Lung (tissue), 12 donors: ENCODE data around the gene FAM124A. TPM values are rescaled to one million over a fixed set of nuclear protein-coding genes. Genes with fewer than 3 reads are reported as not detected.

Experiments used
- ATAC-seq: fragments of 200-7000 bp; cut with Tn5 transposase; one replicate; pipeline ENCODE4 v1.9.1; 2020; ENCODE audit warnings: moderate number of reproducible peaks; ENCODE audit not compliant: insufficient read depth, low FRiP score
- DNase-seq, 3 donors: peaks; one replicate each; pipeline ENCODE4 v3.0.0-alpha.2; 2013 to 2017
- H3K27ac ChIP-seq, 2 donors: one replicate each; pipeline ENCODE4 v1.5.1; 2013; ENCODE audit warnings: mild to moderate bottlenecking in 2 of 2, moderate library complexity in 2 of 2, control low read depth in 1 of 2, inconsistent platforms in 1 of 2, low read depth in 1 of 2, low read length in 1 of 2
- H3K27me3 ChIP-seq, 3 donors: one replicate each; pipeline ENCODE4 v1.5.1; 2013; ENCODE audit warnings: low read length in 2 of 3; ENCODE audit not compliant: control insufficient read depth in 3 of 3, insufficient read depth in 3 of 3
- H3K36me3 ChIP-seq, 4 donors: one replicate each; pipeline ENCODE4 v1.5.1; 2013; ENCODE audit warnings: low read length in 4 of 4, mild to moderate bottlenecking in 1 of 4, moderate library complexity in 1 of 4; ENCODE audit not compliant: control insufficient read depth in 4 of 4, insufficient read depth in 4 of 4
- H3K4me1 ChIP-seq, 5 donors: one replicate each; pipeline ENCODE4 v1.5.1; 2013; ENCODE audit warnings: low read length in 5 of 5, mild to moderate bottlenecking in 2 of 5, moderate library complexity in 1 of 5; ENCODE audit not compliant: control insufficient read depth in 5 of 5, insufficient read depth in 5 of 5
- H3K4me3 ChIP-seq: one replicate; pipeline ENCODE4 v1.5.1; 2013; ENCODE audit warnings: mild to moderate bottlenecking, control low read depth, moderate library complexity
- H3K9ac ChIP-seq, 2 donors: one replicate each; pipeline ENCODE4 v1.5.1; 2013; ENCODE audit warnings: low read length in 2 of 2, control low read depth in 1 of 2; ENCODE audit not compliant: insufficient read depth in 1 of 2
- H3K9me3 ChIP-seq, 4 donors: one replicate each; pipeline ENCODE4 v1.5.1; 2013; ENCODE audit warnings: low read length in 3 of 4, mild to moderate bottlenecking in 1 of 4, moderate library complexity in 1 of 4; ENCODE audit not compliant: control insufficient read depth in 4 of 4, insufficient read depth in 3 of 4
- WGBS, 2 donors: extraction: QIAGEN DNeasy Blood & Tissue Kit; methylation state at CpG; one replicate each; pipeline ENCODE4 v1.1.7; 2013; 5-methylcytosine and 5-hydroxymethylcytosine counted together
- polyA plus RNA-seq, 2 donors: library from polyadenylated mRNA; stranded (reverse); fragments of 200-250 nt; gene quantifications; one replicate each; pipeline ENCODE4 v1.2.1, GENCODE V29; 2013
- total RNA-seq, 2 donors: library from RNA; depleted of rRNA in 1 of 2; stranded (reverse); fragments of >200 nt in 1 of 2; gene quantifications; one replicate each; pipeline ENCODE4 v1.2.1, GENCODE V29; 2014 to 2021
- TF ChIP-seq, protein P1 (sequence below): IDR thresholded peaks from 2 replicates; pipeline ENCODE4 v1.5.1; 2012; ENCODE audit warnings: mild to moderate bottlenecking; ENCODE audit errors: control extremely low read depth, extremely low read depth
- donor health status: control.
- donor health status: control.
- donor health status: Bipolar disorder and iron deficiency.
- donor health status: healthy.
- donor health status: DM: yes; HTN: yes; CAD: no.

Gene FAM124A
- total and polyA plus RNA-seq, 4 donors, result 0.87 to 2.9 (median 1.7) TPM

DNA sequence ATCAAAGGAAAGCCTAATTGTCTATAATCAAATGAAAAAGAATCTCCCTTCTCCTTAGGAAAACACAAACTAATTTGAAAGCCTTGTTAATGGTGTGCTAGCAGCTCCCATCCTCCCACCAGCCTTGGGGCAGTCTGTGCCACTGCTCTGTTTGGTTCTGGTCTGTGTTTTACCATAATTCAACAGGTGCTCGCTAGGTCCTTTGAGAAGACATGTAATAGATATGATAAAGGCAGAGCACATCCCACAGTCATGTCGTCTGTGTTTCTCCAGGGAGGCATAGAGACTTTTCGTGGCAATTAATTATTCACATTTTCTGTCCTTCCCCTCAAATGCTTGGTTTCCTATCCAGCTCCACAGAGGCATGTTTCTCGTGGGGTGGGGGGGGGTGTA lies 23.8 kb downstream of the FAM124A start:
- ATAC-seq, result no peak
- H3K36me3 ChIP-seq, result no peaks in the 10 kb centered on the region
- H3K9me3 ChIP-seq, result peaks cover 0 to 2% (median 0%) of the 10 kb centered on the region in 4 donors
- H3K9ac ChIP-seq, result no peak overlapping the region
- 79 to 80% methylated on average over 4 of the region's 4 CpGs for WGBS, 2 donors
- no peak overlapping the region for H3K4me3 ChIP-seq
- H3K27me3 ChIP-seq, result no peaks in the 10 kb centered on the region
- DNase-seq, result no peak
- H3K27ac ChIP-seq, result peak overlapping the region in 1 of 2 donors; percentile 10
- TF ChIP-seq, protein P1, sequence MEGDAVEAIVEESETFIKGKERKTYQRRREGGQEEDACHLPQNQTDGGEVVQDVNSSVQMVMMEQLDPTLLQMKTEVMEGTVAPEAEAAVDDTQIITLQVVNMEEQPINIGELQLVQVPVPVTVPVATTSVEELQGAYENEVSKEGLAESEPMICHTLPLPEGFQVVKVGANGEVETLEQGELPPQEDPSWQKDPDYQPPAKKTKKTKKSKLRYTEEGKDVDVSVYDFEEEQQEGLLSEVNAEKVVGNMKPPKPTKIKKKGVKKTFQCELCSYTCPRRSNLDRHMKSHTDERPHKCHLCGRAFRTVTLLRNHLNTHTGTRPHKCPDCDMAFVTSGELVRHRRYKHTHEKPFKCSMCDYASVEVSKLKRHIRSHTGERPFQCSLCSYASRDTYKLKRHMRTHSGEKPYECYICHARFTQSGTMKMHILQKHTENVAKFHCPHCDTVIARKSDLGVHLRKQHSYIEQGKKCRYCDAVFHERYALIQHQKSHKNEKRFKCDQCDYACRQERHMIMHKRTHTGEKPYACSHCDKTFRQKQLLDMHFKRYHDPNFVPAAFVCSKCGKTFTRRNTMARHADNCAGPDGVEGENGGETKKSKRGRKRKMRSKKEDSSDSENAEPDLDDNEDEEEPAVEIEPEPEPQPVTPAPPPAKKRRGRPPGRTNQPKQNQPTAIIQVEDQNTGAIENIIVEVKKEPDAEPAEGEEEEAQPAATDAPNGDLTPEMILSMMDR, result no peak
- peaks cover 8 to 39% (median 10%) of the 10 kb centered on the region in 5 donors for H3K4me1 ChIP-seq

DNA sequence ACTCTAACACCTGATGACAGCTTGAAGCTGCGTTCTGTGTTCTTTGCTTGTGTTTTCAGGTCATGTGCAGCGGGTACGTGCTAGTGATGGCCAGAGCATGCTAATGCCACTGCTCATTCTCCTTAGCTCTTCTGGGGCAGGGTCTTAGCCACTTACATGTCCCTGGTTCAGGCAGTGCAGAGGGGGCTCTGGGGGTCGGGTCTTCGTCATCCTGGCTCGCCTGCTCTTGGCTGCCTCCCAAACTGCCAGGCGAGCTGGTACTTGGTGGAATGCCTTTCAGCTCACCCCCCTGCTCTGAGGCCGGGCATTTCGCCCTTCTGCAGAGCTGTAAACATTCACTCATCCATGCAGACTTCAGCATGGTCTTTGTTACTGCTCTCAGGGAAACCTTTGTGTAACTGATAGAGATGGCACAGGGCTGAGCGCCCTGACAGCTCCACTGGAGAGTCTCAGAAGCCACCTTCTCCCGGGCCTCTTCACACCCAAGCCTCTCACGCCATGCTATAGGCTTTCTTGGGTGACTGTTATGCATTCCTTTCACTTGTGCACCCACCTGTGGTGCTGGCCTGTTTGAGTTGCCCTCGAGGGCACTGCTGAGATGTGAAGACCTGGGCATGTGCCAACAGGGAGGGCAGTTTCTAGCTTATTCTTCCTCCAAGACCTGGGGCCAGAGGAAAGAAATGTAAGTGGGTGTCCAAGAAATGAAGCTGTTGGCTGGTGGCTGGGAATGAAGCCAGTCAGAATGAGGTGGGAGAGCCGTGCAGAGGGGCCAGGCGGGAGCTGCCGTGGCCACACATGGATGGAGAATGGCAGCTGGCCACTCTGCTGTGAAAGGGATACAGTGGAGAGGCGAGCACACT lies 24.4 kb downstream of the FAM124A start:
- H3K27ac ChIP-seq, result peak overlapping the region in 1 of 2 donors; percentile 55
- no peak overlapping the region for H3K9ac ChIP-seq
- peaks cover 0 to 2% (median 0%) of the 10 kb centered on the region in 4 donors for H3K9me3 ChIP-seq
- WGBS, 2 donors, result 55 to 77% methylated on average over 17 of the region's 17 CpGs
- TF ChIP-seq, protein P1, result no peak
- no peak overlapping the region for H3K4me3 ChIP-seq
- DNase-seq (peak; percentile 72 to 86 (median 79)), ATAC-seq (no peak)
- H3K27me3 ChIP-seq, result no peaks in the 10 kb centered on the region
- H3K4me1 ChIP-seq, result peaks cover 8 to 33% (median 10%) of the 10 kb centered on the region in 5 donors
- peaks cover 0 to 2% (median 0%) of the 10 kb centered on the region in 4 donors for H3K36me3 ChIP-seq

DNA sequence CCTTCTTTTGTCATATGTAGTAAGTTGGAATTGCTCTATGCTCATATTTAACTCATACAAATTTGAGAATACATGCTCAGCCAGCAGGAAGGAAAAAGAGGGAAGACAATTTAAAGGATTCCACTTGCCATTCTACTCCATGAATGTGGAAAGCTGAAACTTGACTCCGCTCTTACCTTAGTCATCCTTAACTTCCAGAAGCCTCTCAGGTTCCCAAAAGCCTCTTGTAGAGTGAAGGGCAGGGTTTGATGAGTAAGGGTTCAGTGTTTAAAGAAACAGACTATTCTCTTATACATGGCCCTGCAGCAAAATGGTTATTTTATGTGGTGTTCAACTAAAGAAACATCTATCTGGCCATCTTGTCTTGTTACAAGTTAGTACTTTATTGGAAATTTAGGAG lies 27.1 kb downstream of the FAM124A start:
- no peak for ATAC-seq
- DNase-seq, result no peak
- H3K27me3 ChIP-seq, result no peaks in the 10 kb centered on the region
- no peak overlapping the region for H3K27ac ChIP-seq
- no peaks in the 10 kb centered on the region for H3K9me3 ChIP-seq
- peaks cover 8 to 20% (median 10%) of the 10 kb centered on the region in 5 donors for H3K4me1 ChIP-seq
- H3K4me3 ChIP-seq, result no peak overlapping the region
- H3K36me3 ChIP-seq, result peaks cover 0 to 3% (median 0%) of the 10 kb centered on the region in 4 donors
- TF ChIP-seq, protein P1, result no peak
- H3K9ac ChIP-seq, result no peak overlapping the region
- 86 to 96% methylated on average over 1 of the region's 1 CpG for WGBS, 2 donors
